Vagina (tissue), 2 donors: Measurements from ENCODE around the gene RNF26. TPM values are rescaled to one million over a fixed set of nuclear protein-coding genes. Genes with fewer than 3 reads are reported as not detected.
A peak's percentile ranks its signal among the peaks of the same experiment; 100 is the strongest.

Experiments used
- DNase-seq, 2 donors: peaks; one replicate each; pipeline ENCODE4 v3.0.0-alpha.2; 2017; ENCODE audit errors: extremely low spot score in 2 of 2
- H3K27ac ChIP-seq: fragments of 200-600 bp; sonication (generic); one replicate; pipeline ENCODE4 v1.5.1; 2019
- H3K27me3 ChIP-seq: fragments of 200-600 bp; sonication (generic); one replicate; pipeline ENCODE4 v1.5.1; 2019
- H3K36me3 ChIP-seq, 2 donors: fragments of 200-600 bp; sonication (generic); one replicate each; pipeline ENCODE4 v1.5.1; 2017 to 2019
- H3K4me1 ChIP-seq: fragments of 200-600 bp; sonication (generic); one replicate; pipeline ENCODE4 v1.5.1; 2019
- H3K4me3 ChIP-seq, 2 donors: fragments of 200-600 bp; sonication (generic); 1 replicate in 1 of 2; 2 replicates in 1 of 2; pipeline ENCODE4 v1.5.1; 2016 to 2019
- H3K9me3 ChIP-seq: fragments of 200-600 bp; sonication (generic); one replicate; pipeline ENCODE4 v1.5.1; 2019
- POLR2A ChIP-seq, 2 donors: fragments of 450-650 bp; IDR thresholded peaks; one replicate each; pipeline ENCODE4 v1.6.1; 2017; ENCODE audit warnings: antibody characterized with exemption in 2 of 2, mild to moderate bottlenecking in 2 of 2, moderate library complexity in 2 of 2
- POLR2AphosphoS5 ChIP-seq, 2 donors: sonication (generic); formaldehyde crosslinking; IDR thresholded peaks; one replicate each; pipeline ENCODE4 v1.9.0; 2017; ENCODE audit warnings: antibody characterized with exemption in 2 of 2, mild to moderate bottlenecking in 2 of 2, low read depth in 1 of 2; ENCODE audit not compliant: insufficient read depth in 1 of 2
- intact Hi-C: fragments of 100-400 bp; cut with DNase I; formaldehyde crosslinking; loops from one replicate; pipeline ENCODE4 v1.15.1; 2023
- total RNA-seq: library from RNA; depleted of rRNA; stranded (reverse); fragments of >200 nt; gene quantifications from one replicate; pipeline ENCODE4 v1.2.3, GENCODE V29; 2016
- TF ChIP-seq, protein P1 (sequence below), 3 experiments: fragments of 450-650 bp in 2 of 3; fragments of 200-600 bp in 1 of 3; sonication (generic) in 1 of 3; IDR thresholded peaks; one replicate each; pipeline ENCODE4 v1.5.1; 2017 to 2019; ENCODE audit warnings: antibody characterized with exemption in 3 of 3, mild to moderate bottlenecking in 2 of 3, moderate library complexity in 2 of 3

RNF26 gene
- total RNA-seq, 1 donor from 2014 or later = 19.6 TPM

DNA sequence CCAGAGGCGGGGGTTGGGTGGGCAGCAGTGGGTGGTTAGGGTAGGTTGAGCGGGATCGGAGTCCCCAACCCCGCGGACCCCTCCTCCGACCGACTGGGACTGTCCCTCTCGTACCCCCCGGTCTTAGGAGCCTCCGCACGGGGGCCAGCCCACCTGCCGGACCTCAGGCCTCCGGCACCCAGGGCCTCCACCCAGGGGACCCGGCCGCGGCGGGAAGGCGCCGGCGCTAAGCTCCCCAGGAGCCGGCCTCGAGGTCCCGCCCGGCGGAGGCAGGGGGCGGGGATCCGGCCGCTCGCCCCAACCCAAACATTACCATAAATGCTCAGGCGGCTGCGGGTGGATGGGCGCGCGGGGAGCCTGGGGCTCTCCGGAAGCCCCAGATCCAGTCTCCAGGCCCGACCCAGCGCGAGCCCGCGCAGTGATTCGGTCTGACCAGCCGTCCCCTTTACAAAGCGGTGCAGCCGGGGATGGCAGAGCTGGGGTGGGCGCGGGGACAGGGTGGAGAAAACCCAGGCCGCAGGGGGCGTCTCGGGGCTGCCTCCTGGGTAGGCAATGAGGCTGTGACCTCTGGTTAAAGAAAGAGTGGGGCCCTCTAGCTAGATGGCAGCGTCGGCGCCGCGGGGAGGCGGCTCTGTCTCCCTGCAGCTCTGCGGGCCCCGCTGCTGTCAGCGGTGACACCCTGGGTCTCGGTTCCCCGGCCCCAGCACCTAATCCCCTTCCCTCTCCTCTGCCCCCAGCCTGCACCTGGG is 13.4 kb upstream of the RNF26 start:
- Histone ChIP-seq H3K27ac (peak overlapping the region; percentile 88), H3K36me3 (no peaks in the 10 kb centered on the region), H3K4me1 (peaks cover 52% of the 10 kb centered on the region), H3K9me3 (no peaks in the 10 kb centered on the region), H3K4me3 (peak overlapping the region; percentile 41 to 48), H3K27me3 (no peaks in the 10 kb centered on the region)
- TF ChIP-seq, protein P1, sequence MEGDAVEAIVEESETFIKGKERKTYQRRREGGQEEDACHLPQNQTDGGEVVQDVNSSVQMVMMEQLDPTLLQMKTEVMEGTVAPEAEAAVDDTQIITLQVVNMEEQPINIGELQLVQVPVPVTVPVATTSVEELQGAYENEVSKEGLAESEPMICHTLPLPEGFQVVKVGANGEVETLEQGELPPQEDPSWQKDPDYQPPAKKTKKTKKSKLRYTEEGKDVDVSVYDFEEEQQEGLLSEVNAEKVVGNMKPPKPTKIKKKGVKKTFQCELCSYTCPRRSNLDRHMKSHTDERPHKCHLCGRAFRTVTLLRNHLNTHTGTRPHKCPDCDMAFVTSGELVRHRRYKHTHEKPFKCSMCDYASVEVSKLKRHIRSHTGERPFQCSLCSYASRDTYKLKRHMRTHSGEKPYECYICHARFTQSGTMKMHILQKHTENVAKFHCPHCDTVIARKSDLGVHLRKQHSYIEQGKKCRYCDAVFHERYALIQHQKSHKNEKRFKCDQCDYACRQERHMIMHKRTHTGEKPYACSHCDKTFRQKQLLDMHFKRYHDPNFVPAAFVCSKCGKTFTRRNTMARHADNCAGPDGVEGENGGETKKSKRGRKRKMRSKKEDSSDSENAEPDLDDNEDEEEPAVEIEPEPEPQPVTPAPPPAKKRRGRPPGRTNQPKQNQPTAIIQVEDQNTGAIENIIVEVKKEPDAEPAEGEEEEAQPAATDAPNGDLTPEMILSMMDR (IDR thresholded peaks at IDR 0.05) = peak in 1 of 3 experiments; percentile 2
- TF ChIP-seq POLR2A (IDR thresholded peaks at IDR 0.05) = peak in 1 of 2 donors; percentile 21
- TF ChIP-seq POLR2AphosphoS5 (IDR thresholded peaks at IDR 0.05; ENCODE audit: insufficient read depth in 1 of 2, low read depth in 1 of 2) = peak in 1 of 2 donors; percentile 76
- intact Hi-C loops = no loop called here
- DNase-seq = peak in 1 of 2 donors; percentile 86

GRCh38 chr11:119322360-119322739 is 12.0 kb upstream of the RNF26 start:
- intact Hi-C loops = no loop called here
- Histone ChIP-seq H3K27ac (peak overlapping the region; percentile 88), H3K4me3 (no peak overlapping the region), H3K4me1 (peaks cover 41% of the 10 kb centered on the region), H3K27me3 (no peaks in the 10 kb centered on the region), H3K36me3 (no peaks in the 10 kb centered on the region), H3K9me3 (no peaks in the 10 kb centered on the region)
- DNase-seq = no peak
- no peak for TF ChIP-seq POLR2A (IDR thresholded peaks at IDR 0.05)
- TF ChIP-seq POLR2AphosphoS5 (IDR thresholded peaks at IDR 0.05; ENCODE audit: insufficient read depth in 1 of 2, low read depth in 1 of 2) = no peak
- TF ChIP-seq, protein P1 (IDR thresholded peaks at IDR 0.05) = no peak

DNA sequence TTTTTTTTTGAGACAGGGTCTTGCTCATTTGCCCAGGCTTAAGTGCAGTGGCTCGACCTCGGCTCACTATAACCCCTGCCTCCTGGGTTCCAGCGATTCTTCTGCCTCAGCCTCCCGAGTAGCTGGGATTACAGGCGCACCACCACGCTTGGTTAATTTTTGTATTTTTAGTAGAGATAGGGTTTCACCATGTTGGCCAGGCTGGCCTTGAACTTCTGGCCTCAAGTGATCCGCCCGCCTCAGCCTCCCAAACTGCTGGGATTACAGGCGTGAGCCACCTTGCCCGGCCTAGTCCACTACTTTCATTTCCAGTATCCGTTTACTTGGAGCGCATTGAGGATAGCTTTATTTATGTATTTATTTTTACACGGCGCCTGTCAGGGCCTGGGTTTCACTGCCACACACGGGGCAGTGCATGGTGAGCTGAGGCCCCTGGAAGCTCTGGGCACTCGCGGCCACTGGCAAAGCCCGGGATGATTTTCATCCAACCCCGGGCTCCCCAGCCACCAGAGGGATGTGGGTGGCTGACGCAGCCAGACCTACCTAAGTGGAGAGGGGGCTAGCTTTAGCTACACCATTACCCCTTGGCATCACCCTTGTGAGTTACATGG is 11.3 kb upstream of the RNF26 start:
- H3K36me3 ChIP-seq = no peaks in the 10 kb centered on the region
- intact Hi-C loops = no loop called here
- H3K27me3 ChIP-seq = no peaks in the 10 kb centered on the region
- H3K27ac ChIP-seq = no peak overlapping the region
- H3K9me3 ChIP-seq = no peaks in the 10 kb centered on the region
- no peak for DNase-seq
- peaks cover 35% of the 10 kb centered on the region for H3K4me1 ChIP-seq
- no peak overlapping the region for H3K4me3 ChIP-seq
- TF ChIP-seq POLR2A (IDR thresholded peaks at IDR 0.05) (no peak), POLR2AphosphoS5 (IDR thresholded peaks at IDR 0.05; ENCODE audit: insufficient read depth in 1 of 2, low read depth in 1 of 2) (no peak)
- TF ChIP-seq, protein P1 (IDR thresholded peaks at IDR 0.05) = no peak

- Histone ChIP-seq H3K27ac (no peak overlapping the region), H3K27me3 (no peaks in the 10 kb centered on the region), H3K36me3 (no peaks in the 10 kb centered on the region), H3K4me3 (no peak overlapping the region), H3K4me1 (peaks cover 29% of the 10 kb centered on the region), H3K9me3 (no peaks in the 10 kb centered on the region)
- no peak for TF ChIP-seq POLR2A (IDR thresholded peaks at IDR 0.05)
- no peak for TF ChIP-seq POLR2AphosphoS5 (IDR thresholded peaks at IDR 0.05; ENCODE audit: insufficient read depth in 1 of 2, low read depth in 1 of 2)
- TF ChIP-seq, protein P1 (IDR thresholded peaks at IDR 0.05) = peak; percentile 33 to 69 (median 39)
- DNase-seq = no peak
- intact Hi-C loops = no loop called here
These were observed 10.7 kb upstream of the RNF26 start for GRCh38 chr11:119323532-119324033.

GRCh38 chr11:119324189-119324588 is 10.1 kb upstream of the RNF26 start:
- Histone ChIP-seq H3K9me3 (no peaks in the 10 kb centered on the region), H3K4me1 (peaks cover 23% of the 10 kb centered on the region), H3K4me3 (no peak overlapping the region), H3K27ac (no peak overlapping the region), H3K36me3 (no peaks in the 10 kb centered on the region), H3K27me3 (no peaks in the 10 kb centered on the region)
- TF ChIP-seq POLR2A (IDR thresholded peaks at IDR 0.05) = no peak
- TF ChIP-seq, protein P1 (IDR thresholded peaks at IDR 0.05) = no peak
- no peak for TF ChIP-seq POLR2AphosphoS5 (IDR thresholded peaks at IDR 0.05; ENCODE audit: insufficient read depth in 1 of 2, low read depth in 1 of 2)
- no peak for DNase-seq
- intact Hi-C loops = no loop called here
